OCI-LY3 (cell line): ENCODE measurements around the gene SESTD1.

Experiments used
- H2AFZ ChIP-seq: fragments of 200-600, 300-600 bp; shearing (Covaris generic); 2 replicates; pipeline ENCODE4 v1.6.0; 2014; ENCODE audit warnings: antibody characterized with exemption, low read depth, low read length
- H3K27ac ChIP-seq: fragments of 200-600, 300-600 bp; sonication (generic); 2 replicates; pipeline ENCODE4 v1.5.1; 2014; ENCODE audit warnings: mild to moderate bottlenecking, low read length, moderate library complexity, mixed read lengths
- H3K27me3 ChIP-seq: fragments of 200-600, 300-600 bp; sonication (generic); 2 replicates; pipeline ENCODE4 v1.6.1; 2014; ENCODE audit warnings: low read depth, low read length, mixed read lengths
- H3K36me3 ChIP-seq: fragments of 200-600, 300-600 bp; sonication (generic); replicated peaks from 2 replicates; pipeline ENCODE3; 2014; ENCODE audit warnings: low read depth, low read length, mixed read lengths
- H3K4me1 ChIP-seq: fragments of 300-600, 200-600 bp; sonication (generic); 2 replicates; pipeline ENCODE4 v1.6.1; 2014; ENCODE audit warnings: low read length, mixed read lengths
- H3K4me2 ChIP-seq: fragments of 200-600, 300-600 bp; sonication (generic); 2 replicates; pipeline ENCODE4 v1.6.1; 2014; ENCODE audit warnings: low read length, mixed read lengths
- H3K4me3 ChIP-seq: fragments of 300-600, 200-600 bp; sonication (generic); 2 replicates; pipeline ENCODE4 v1.5.1; 2014; ENCODE audit warnings: antibody characterized with exemption, mild to moderate bottlenecking, low read length, moderate library complexity
- H3K79me2 ChIP-seq: fragments of 300-600, 200-600 bp; shearing (Covaris generic); 2 replicates; pipeline ENCODE4 v1.6.1; 2014; ENCODE audit warnings: mild to moderate bottlenecking, low read length, mixed read lengths
- H3K9ac ChIP-seq: fragments of 300-600, 200-600 bp; shearing (Covaris generic); 2 replicates; pipeline ENCODE4 v1.6.0; 2014; ENCODE audit warnings: mild to moderate bottlenecking, low read length, moderate library complexity
- H3K9me3 ChIP-seq: fragments of 200-600, 300-600 bp; shearing (Covaris generic); 2 replicates; pipeline ENCODE4 v1.6.1; 2014; ENCODE audit warnings: low read length, mixed read lengths; ENCODE audit not compliant: insufficient read depth
- H4K20me1 ChIP-seq: fragments of 200-600, 300-600 bp; sonication (generic); 2 replicates; pipeline ENCODE4 v1.6.1; 2016; ENCODE audit warnings: low read length, mixed read lengths; ENCODE audit not compliant: insufficient read depth
- CTCF ChIP-seq: fragments of 200-600, 300-600 bp; sonication (generic); IDR thresholded peaks from 2 replicates; pipeline ENCODE4 v1.5.1; 2014; ENCODE audit warnings: antibody characterized with exemption, low read length, low read depth
- EZH2phosphoT487 ChIP-seq: fragments of 200-600 bp; shearing (Covaris generic); IDR thresholded peaks from 2 replicates; pipeline ENCODE4 v1.6.1; 2018; ENCODE audit warnings: antibody characterized with exemption, mixed run types, low read depth

The SESTD1 gene

GRCh38 chr2:179238027-179238426, 26.6 kb downstream of the SESTD1 start:
- no peaks in the 10 kb centered on the region for H3K9me3 ChIP-seq
- H4K20me1 ChIP-seq = no peaks in the 10 kb centered on the region
- no peak overlapping the region for H3K4me2 ChIP-seq
- H2AFZ ChIP-seq = no peak overlapping the region
- peaks cover 7% of the 10 kb centered on the region for H3K4me1 ChIP-seq
- no peaks in the 10 kb centered on the region for H3K27me3 ChIP-seq
- H3K9ac ChIP-seq = no peak overlapping the region
- H3K36me3 ChIP-seq = no peaks in the 10 kb centered on the region
- H3K79me2 ChIP-seq = no peaks in the 10 kb centered on the region
- H3K4me3 ChIP-seq = no peak overlapping the region
- H3K27ac ChIP-seq = no peak overlapping the region
- no peak for TF ChIP-seq CTCF
- no peak for TF ChIP-seq EZH2phosphoT487

GRCh38 chr2:179237209-179237946, 27.3 kb downstream of the SESTD1 start:
- Histone ChIP-seq H4K20me1 (no peaks in the 10 kb centered on the region), H3K9me3 (no peaks in the 10 kb centered on the region), H3K4me2 (no peak overlapping the region), H3K4me1 (peaks cover 7% of the 10 kb centered on the region), H3K27me3 (no peaks in the 10 kb centered on the region), H3K4me3 (no peak overlapping the region), H3K9ac (no peak overlapping the region), H3K27ac (no peak overlapping the region), H3K79me2 (no peaks in the 10 kb centered on the region), H2AFZ (no peak overlapping the region), H3K36me3 (no peaks in the 10 kb centered on the region)
- no peak for TF ChIP-seq EZH2phosphoT487
- TF ChIP-seq CTCF = no peak

DNA sequence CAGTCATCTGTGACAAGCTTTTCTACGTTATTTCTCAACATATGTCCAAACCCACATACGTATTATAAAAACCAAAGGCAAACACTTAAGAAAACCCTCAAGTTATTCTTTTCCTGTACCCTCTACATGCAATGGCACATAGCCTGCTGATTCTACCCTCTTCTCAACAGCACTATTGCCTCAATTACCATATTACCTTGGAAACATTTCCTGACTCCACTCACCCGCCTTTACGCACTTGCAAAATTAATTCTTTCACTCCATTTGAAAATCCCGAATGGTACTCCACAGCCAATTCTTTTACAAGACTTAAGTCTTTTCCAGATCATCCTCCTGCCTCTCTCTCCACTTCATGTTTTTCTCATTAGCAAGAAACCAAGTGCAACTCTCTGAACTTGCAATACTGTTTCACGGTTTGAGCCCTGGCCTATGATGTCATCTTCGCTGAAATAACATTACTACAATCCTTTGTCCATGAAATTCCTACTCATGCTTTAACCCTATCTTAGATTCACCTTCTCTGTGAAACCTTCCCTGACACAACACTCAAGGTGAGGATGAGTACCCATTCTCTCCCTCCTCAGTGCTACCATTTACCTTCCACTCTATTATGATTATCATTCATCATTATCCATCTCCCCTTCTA, 29.0 kb downstream of the SESTD1 start:
- Histone ChIP-seq H3K79me2 (no peaks in the 10 kb centered on the region), H3K4me3 (no peak overlapping the region), H2AFZ (no peak overlapping the region)

More for the DNA sequence above, 29.0 kb downstream of the SESTD1 start:
- H3K4me2 ChIP-seq = no peak overlapping the region
- H3K9me3 ChIP-seq = no peaks in the 10 kb centered on the region
- no peaks in the 10 kb centered on the region for H4K20me1 ChIP-seq
- no peaks in the 10 kb centered on the region for H3K27me3 ChIP-seq
- no peaks in the 10 kb centered on the region for H3K36me3 ChIP-seq
- TF ChIP-seq CTCF = no peak
- no peak for TF ChIP-seq EZH2phosphoT487
- H3K9ac ChIP-seq = no peak overlapping the region
- peaks cover 7% of the 10 kb centered on the region for H3K4me1 ChIP-seq
- no peak overlapping the region for H3K27ac ChIP-seq
